PC-9 (cell line): ENCODE results near the gene SCRT2. TPM values are rescaled to one million over a fixed set of nuclear protein-coding genes. Genes with fewer than 3 reads are reported as not detected.

Source experiments
- BruUV-seq: library from RNA; stranded (reverse); fragments of 400-500 nt; replicated peaks from 2 replicates; lab custom pipeline; 2021; lab: Mats Ljungman, UMichigan
- CTCF ChIA-PET: fragments of 300-600 bp; sonication (Branson Sonifier 250); formaldehyde crosslinking; loops from one replicate; lab custom pipeline; 2022; ENCODE audit warnings: antibody characterized with exemption; lab: Charles Lee
- POLR2A ChIA-PET: fragments of 300-600 bp; sonication (Branson Sonifier 250); formaldehyde crosslinking; loops from one replicate; lab custom pipeline; 2022; ENCODE audit warnings: antibody characterized with exemption; ENCODE audit not compliant: unreplicated experiment; lab: Charles Lee
- DNase-seq, 2 experiments: peaks; one replicate each; pipeline versions ENCODE4 v3.0.0 to v3.0.0-alpha.2; 2015 to 2022; ENCODE audit warnings: mixed read lengths in 1 of 2
- H2AFZ ChIP-seq: fragments of 200-600 bp; sonication (generic); 2 replicates; pipeline ENCODE4 v1.8.1; 2017; ENCODE audit warnings: antibody characterized with exemption
- H3F3A ChIP-seq: fragments of 200-600 bp; sonication (generic); 2 replicates; pipeline ENCODE4 v1.8.1; 2017; ENCODE audit warnings: antibody characterized with exemption, mild to moderate bottlenecking, low read depth; ENCODE audit not compliant: insufficient read depth
- H3K27ac ChIP-seq: fragments of 200-600 bp; sonication (generic); 2 replicates; pipeline ENCODE4 v1.6.1; 2016; ENCODE audit warnings: mixed run types
- H3K27me3 ChIP-seq: fragments of 200-600 bp; sonication (generic); 2 replicates; pipeline ENCODE4 v1.6.1; 2016; ENCODE audit warnings: low read depth, mixed run types; ENCODE audit not compliant: insufficient read depth
- H3K36me3 ChIP-seq: fragments of 200-600 bp; sonication (generic); 2 replicates; pipeline ENCODE4 v1.6.1; 2016; ENCODE audit warnings: low read depth, mixed run types
- H3K4me1 ChIP-seq: fragments of 200-600 bp; sonication (generic); replicated peaks from 2 replicates; pipeline ENCODE4 v1.6.1; 2016; ENCODE audit warnings: mixed run types; ENCODE audit not compliant: insufficient read depth
- H3K4me2 ChIP-seq: fragments of 200-600 bp; sonication (generic); 2 replicates; pipeline ENCODE4 v1.6.1; 2017; ENCODE audit warnings: mixed run types
- H3K4me3 ChIP-seq: fragments of 200-600 bp; sonication (generic); 2 replicates; pipeline ENCODE4 v1.6.1; 2016; ENCODE audit warnings: mixed run types
- H3K79me2 ChIP-seq: fragments of 200-600 bp; sonication (generic); 2 replicates; pipeline ENCODE4 v1.6.1; 2017; ENCODE audit warnings: low read depth, mixed run types
- H3K9me2 ChIP-seq: fragments of 200-600 bp; sonication (generic); 2 replicates; pipeline ENCODE4 v1.8.1; 2017; ENCODE audit warnings: mild to moderate bottlenecking; ENCODE audit not compliant: insufficient read depth
- H3K9me3 ChIP-seq: fragments of 200-600 bp; sonication (generic); 2 replicates; pipeline ENCODE4 v1.8.1; 2016; ENCODE audit warnings: low read depth; ENCODE audit not compliant: insufficient read depth
- H4K20me1 ChIP-seq: fragments of 200-600 bp; sonication (generic); 2 replicates; pipeline ENCODE4 v1.8.1; 2017; ENCODE audit not compliant: insufficient read depth
- CTCF ChIP-seq: fragments of 200-600 bp; sonication (generic); conservative IDR thresholded peaks from 2 replicates; pipeline ENCODE4 v1.6.1; 2017; ENCODE audit warnings: mixed run types, antibody characterized with exemption, mild to moderate bottlenecking, moderate library complexity
- EZH2 ChIP-seq: fragments of 200-600 bp; sonication (generic); IDR thresholded peaks from 2 replicates; pipeline ENCODE4 v1.8.0; 2017; ENCODE audit warnings: antibody characterized with exemption, low read depth
- intact Hi-C: fragments of 100-400 bp; cut with micrococcal nuclease; formaldehyde crosslinking; loops from one replicate; pipeline ENCODE4 v1.10.0; 2022; ENCODE audit not compliant: unreplicated experiment
- total RNA-seq: library from RNA; stranded (reverse); gene quantifications from 2 replicates; pipeline ENCODE4 v1.2.3, GENCODE V29; 2021

The SCRT2 gene
- total RNA-seq, 1 experiment from 2014 or later, result not detected

- POLR2A ChIA-PET, result interaction anchor here (0.6 kb wide), 1 partner anchor 121 kb away, joined by 6 read pairs; no protein-coding TSS in a partner anchor
- Histone ChIP-seq H3K27ac (no peak overlapping the region), H3K36me3 (no peaks in the 10 kb centered on the region), H3K4me3 (no peak overlapping the region), H4K20me1 (no peaks in the 10 kb centered on the region; the same call in 1 of the 2 replicates), H3K27me3 (peaks cover 94% of the 10 kb centered on the region), H3K4me2 (no peak overlapping the region), H3F3A (no peaks in the 10 kb centered on the region), H2AFZ (no peak overlapping the region), H3K9me3 (no peaks in the 10 kb centered on the region), H3K79me2 (no peaks in the 10 kb centered on the region), H3K9me2 (no peaks in the 10 kb centered on the region), H3K4me1 (no peaks in the 10 kb centered on the region)
- BruUV-seq, result no TSS peak
- peak in 1 of 2 experiments; percentile 12 for DNase-seq
- intact Hi-C loops, result no loop called here
- CTCF ChIA-PET, result no interaction called here
- no peak for TF ChIP-seq EZH2
- TF ChIP-seq CTCF, result no peak
Measured at GRCh38 chr20:688809-689212, 13.2 kb upstream of the SCRT2 start.

- no peaks in the 10 kb centered on the region for H3K36me3 ChIP-seq
- H3K9me3 ChIP-seq, result no peaks in the 10 kb centered on the region
- no peaks in the 10 kb centered on the region for H3K79me2 ChIP-seq
- ChIA-PET POLR2A (no interaction called here), CTCF (no interaction called here)
- H2AFZ ChIP-seq, result no peak overlapping the region
- no peak overlapping the region for H3K27ac ChIP-seq
- no peaks in the 10 kb centered on the region for H3K9me2 ChIP-seq
- no peaks in the 10 kb centered on the region; the same call in 1 of the 2 replicates for H4K20me1 ChIP-seq
- H3F3A ChIP-seq, result no peaks in the 10 kb centered on the region
- H3K4me1 ChIP-seq, result no peaks in the 10 kb centered on the region
- no TSS peak for BruUV-seq
- DNase-seq, result peak in 1 of 2 experiments; percentile 30
- no peak for TF ChIP-seq CTCF
- no peak for TF ChIP-seq EZH2
- intact Hi-C loops, result no loop called here
- peaks cover 93% of the 10 kb centered on the region for H3K27me3 ChIP-seq
- no peak overlapping the region for H3K4me3 ChIP-seq
- H3K4me2 ChIP-seq, result no peak overlapping the region
Measured at GRCh38 chr20:687468-688203, 12.0 kb upstream of the SCRT2 start.

- H3K36me3 ChIP-seq, result no peaks in the 10 kb centered on the region
- H3K27me3 ChIP-seq, result peaks cover 93% of the 10 kb centered on the region
- H3K27ac ChIP-seq, result no peak overlapping the region
- no peak for TF ChIP-seq EZH2
- no peak for TF ChIP-seq CTCF
- CTCF ChIA-PET, result interaction anchor here (0.6 kb wide), 1 partner anchor 8 kb away, joined by 7 read pairs; no protein-coding TSS in a partner anchor
- intact Hi-C loops, result no loop called here
- H2AFZ ChIP-seq, result no peak overlapping the region
- H3K79me2 ChIP-seq, result no peaks in the 10 kb centered on the region
- no peaks in the 10 kb centered on the region; the same call in 1 of the 2 replicates for H4K20me1 ChIP-seq
- H3K4me3 ChIP-seq, result no peak overlapping the region
- BruUV-seq, result no TSS peak
- H3K9me2 ChIP-seq, result no peaks in the 10 kb centered on the region
- no peak overlapping the region for H3K4me2 ChIP-seq
- DNase-seq, result peak in 1 of 2 experiments; percentile 12
- POLR2A ChIA-PET, result no interaction called here
- no peaks in the 10 kb centered on the region for H3F3A ChIP-seq
- H3K9me3 ChIP-seq, result no peaks in the 10 kb centered on the region
- H3K4me1 ChIP-seq, result no peaks in the 10 kb centered on the region
Measured at GRCh38 chr20:684676-685319, 9.2 kb upstream of the SCRT2 start.
